ENCODE results near the gene GOLGA6L1. TPM values are rescaled to one million over a fixed set of nuclear protein-coding genes. Genes with fewer than 3 reads are reported as not detected.

GOLGA6L1 gene, protein sequence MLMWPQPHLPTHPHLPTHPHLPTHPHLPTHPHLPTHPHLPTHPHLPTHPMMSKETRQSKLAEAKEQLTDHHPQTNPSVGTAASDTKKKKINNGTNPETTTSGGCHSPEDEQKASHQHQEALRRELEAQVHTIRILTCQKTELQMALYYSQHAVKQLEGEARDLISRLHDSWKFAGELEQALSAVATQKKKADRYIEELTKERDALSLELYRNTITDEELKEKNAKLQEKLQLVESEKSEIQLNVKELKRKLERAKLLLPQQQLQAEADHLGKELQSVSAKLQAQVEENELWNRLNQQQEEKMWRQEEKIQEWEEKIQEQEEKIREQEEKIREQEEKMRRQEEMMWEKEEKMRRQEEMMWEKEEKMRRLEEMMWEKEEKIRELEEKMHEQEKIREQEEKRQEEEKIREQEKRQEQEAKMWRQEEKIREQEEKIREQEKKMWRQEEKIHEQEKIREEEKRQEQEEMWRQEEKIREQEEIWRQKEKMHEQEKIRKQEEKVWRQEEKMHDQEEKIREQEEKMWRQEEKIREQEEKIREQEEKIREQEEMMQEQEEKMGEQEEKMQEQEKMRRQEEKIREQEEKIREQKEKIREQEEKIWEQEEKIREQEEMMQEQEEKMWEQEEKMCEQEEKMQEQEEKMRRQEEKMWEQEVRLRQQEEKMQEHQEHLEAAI
- not detected in 2 replicates for total RNA-seq

DNA sequence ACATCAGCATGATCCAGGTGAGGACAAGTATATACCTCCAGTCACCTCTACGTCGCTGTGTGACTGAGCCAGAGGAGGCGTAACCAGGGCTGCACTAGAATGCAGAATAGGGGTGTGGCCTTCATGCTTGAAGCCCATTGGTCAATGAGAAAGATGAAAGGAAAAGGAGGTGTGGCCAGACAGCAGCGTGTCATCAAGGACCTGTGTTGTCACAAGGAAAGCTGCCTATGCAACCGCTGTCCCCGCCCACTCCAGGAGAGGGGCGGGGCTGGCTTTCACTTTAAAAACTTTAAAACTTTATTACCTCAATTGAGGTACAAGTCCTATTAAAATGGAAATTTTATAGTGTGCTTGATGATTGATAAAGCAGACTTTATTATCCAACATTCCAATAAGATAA, at the start of gene GOLGA6L1:
Gene GOLGA6L1 (minus strand): TSS at position 101 of the 400 bp plus-strand sequence. CDS start 91 bp downstream, at position 10.

Other genes with a start within 250 kb of the GOLGA6L1 start
- 60.7 and 93.9 TPM in 2 replicates for gene CYFIP1, start 156.5 kb downstream of the GOLGA6L1 start, total RNA-seq
- 9.7 and 14.6 TPM in 2 replicates for gene TUBGCP5, start 97.3 kb downstream of the GOLGA6L1 start, total RNA-seq
- not detected in 2 replicates for gene GOLGA6L26, start 197.4 kb upstream of the GOLGA6L1 start, total RNA-seq
- gene GOLGA8S, start 217.9 kb upstream of the GOLGA6L1 start, total RNA-seq = not detected in 2 replicates

Measured in epithelial cell of alveolus of lung (primary cell).